NCI-H146 (cell line): Measurements from ENCODE around the gene TRAF5.

Experiments used
- DNase-seq: peaks from one replicate; lab custom pipeline; 2025; lab: John Stamatoyannopoulos, UW

The TRAF5 gene

GRCh38 chr1:211420845-211421454 is 94.3 kb downstream of the TRAF5 start:
- DNase-seq: no peak

DNA sequence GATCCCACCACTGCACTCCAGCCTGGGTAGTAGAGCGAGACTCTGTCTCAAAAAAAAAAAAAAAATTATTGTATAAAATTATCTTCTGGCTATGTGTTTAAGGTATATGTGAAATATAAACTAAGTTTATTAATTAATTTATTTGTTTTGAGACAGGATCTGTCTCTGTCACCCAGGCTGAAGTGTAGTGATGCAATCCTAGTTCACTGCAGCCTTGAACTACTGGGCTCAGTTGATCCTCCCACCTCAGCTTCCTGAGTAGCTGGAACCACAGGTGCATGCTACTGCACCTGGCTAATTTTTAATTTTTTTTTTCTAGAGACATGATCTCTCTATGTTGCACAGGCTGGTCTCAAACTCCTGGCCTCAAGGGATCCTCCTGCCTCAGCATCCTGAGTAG is 97.4 kb downstream of the TRAF5 start:
- no peak for DNase-seq
